GM12878 (cell line): ENCODE data around the gene GGACT. TPM values are rescaled to one million over a fixed set of nuclear protein-coding genes. Genes with fewer than 3 reads are reported as not detected.

Source experiments
- CHD1 ChIP-seq: IDR thresholded peaks from 2 replicates; pipeline ENCODE4 v1.6.1; 2012; ENCODE audit warnings: low read depth, low read length, improper control_type of control experiment
- CHD4 ChIP-seq: fragments of 200-600 bp; sonication (generic); IDR thresholded peaks from 2 replicates; pipeline ENCODE4 v1.6.1; 2016; ENCODE audit warnings: mild to moderate bottlenecking
- CREB1 ChIP-seq: IDR thresholded peaks from 2 replicates; pipeline ENCODE4 v1.6.1; 2012; ENCODE audit warnings: low read depth, mild to moderate bottlenecking, inconsistent platforms
- EP300 ChIP-seq, 2 experiments: fragments of 150-350 bp in 1 of 2; IDR thresholded peaks; 2 replicates each; pipeline ENCODE4 v1.6.1; 2011 to 2012; ENCODE audit warnings: low read depth in 2 of 2, low read length in 2 of 2, borderline replicate concordance in 1 of 2, improper control_type of control experiment in 1 of 2, inconsistent platforms in 1 of 2; ENCODE audit not compliant: control insufficient read depth in 1 of 2
- ETV6 ChIP-seq, 2 experiments: fragments of 450-650 bp in 1 of 2; IDR thresholded peaks in 1 of 2; conservative IDR thresholded peaks in 1 of 2; 2 replicates each; pipeline ENCODE4 v1.6.1; 2014; ENCODE audit warnings: antibody characterized with exemption in 1 of 2, borderline replicate concordance in 1 of 2, low read depth in 1 of 2, mild to moderate bottlenecking in 1 of 2, moderate library complexity in 1 of 2
- HDAC2 ChIP-seq: fragments of 200-600 bp; sonication (generic); IDR thresholded peaks from 2 replicates; pipeline ENCODE4 v1.6.1; 2017
- HDGF ChIP-seq: fragments of 450-650 bp; IDR thresholded peaks from 2 replicates; pipeline ENCODE4 v1.6.1; 2016; ENCODE audit warnings: antibody characterized with exemption
- MTA2 ChIP-seq: fragments of 450-650 bp; IDR thresholded peaks from 2 replicates; pipeline ENCODE4 v1.6.1; 2016; ENCODE audit warnings: low read depth, mild to moderate bottlenecking, moderate library complexity
- MXI1 ChIP-seq: fragments of 150-350 bp; IDR thresholded peaks from 2 replicates; pipeline ENCODE4 v1.6.1; 2011; ENCODE audit warnings: low read depth, mild to moderate bottlenecking, inconsistent platforms, low read length, improper control_type of control experiment
- POLR2AphosphoS5 ChIP-seq: IDR thresholded peaks from 2 replicates; pipeline ENCODE4 v1.6.1; 2011; ENCODE audit warnings: mild to moderate bottlenecking, low read length, inconsistent platforms
- RFX5 ChIP-seq: IDR thresholded peaks from 2 replicates; pipeline ENCODE4 v1.6.1; 2011; ENCODE audit warnings: low read depth, low read length, improper control_type of control experiment
- SIN3A ChIP-seq: IDR thresholded peaks from 2 replicates; pipeline ENCODE4 v1.6.1; 2012; ENCODE audit warnings: low read depth, low read length, improper control_type of control experiment
- SPI1 ChIP-seq: IDR thresholded peaks from 2 replicates; pipeline ENCODE4 v1.6.1; 2011; ENCODE audit warnings: low read depth, mild to moderate bottlenecking, low read length, moderate library complexity, borderline replicate concordance; ENCODE audit not compliant: insufficient read depth
- SUZ12 ChIP-seq: fragments of 200-600 bp; sonication (generic); IDR thresholded peaks from one replicate; pipeline ENCODE4 v1.6.1; 2018; ENCODE audit warnings: antibody characterized with exemption, mild to moderate bottlenecking; ENCODE audit not compliant: unreplicated experiment
- TBL1XR1 ChIP-seq: IDR thresholded peaks from 2 replicates; pipeline ENCODE4 v1.6.1; 2012; ENCODE audit warnings: low read depth, low read length, improper control_type of control experiment
- TCF3 ChIP-seq: IDR thresholded peaks from 2 replicates; pipeline ENCODE4 v1.6.1; 2012; ENCODE audit warnings: low read depth, mild to moderate bottlenecking, low read length, borderline replicate concordance; ENCODE audit not compliant: insufficient read depth
- WRNIP1 ChIP-seq: IDR thresholded peaks from 2 replicates; pipeline ENCODE4 v1.6.1; 2011; ENCODE audit warnings: low read depth, low read length, improper control_type of control experiment, borderline replicate concordance
- ZSCAN29 ChIP-seq: fragments of 450-650 bp; IDR thresholded peaks from 2 replicates; pipeline ENCODE4 v1.6.1; 2017; ENCODE audit warnings: mild to moderate bottlenecking, moderate library complexity
- polyA plus RNA-seq, 11 experiments: library from polyadenylated mRNA; depleted of rRNA in 4 of 11; unstranded in 6 of 11; stranded (reverse) in 5 of 11; fragments of >200 nt; fragmentation: Nextera tagmentation in 4 of 11; fragmentation: Illumina TruSeq in 1 of 11; extraction: Ambion mirVana in 4 of 11; extraction: Trizol in 1 of 11; gene quantifications; 1 replicate in 1 of 11; 2 replicates in 10 of 11; pipeline versions ENCODE4 v1.2.1 to v1.2.3, GENCODE V29; 2011 to 2016; ENCODE audit warnings: inconsistent platforms in 2 of 11, missing spikeins in 2 of 11, low read depth in 1 of 11
- total RNA-seq, 4 experiments: library from RNA; depleted of rRNA in 3 of 4; stranded (reverse); fragments of >200 nt in 3 of 4; fragmentation: Illumina TruSeq in 1 of 4; extraction: Trizol in 1 of 4; gene quantifications; 2 replicates each; pipeline versions ENCODE4 v1.2.1 to v1.2.3, GENCODE V29; 2013 to 2021
- TF ChIP-seq, protein P1 (sequence below): IDR thresholded peaks from 2 replicates; pipeline ENCODE4 v1.6.1; 2012; ENCODE audit warnings: low read length, inconsistent platforms
- TF ChIP-seq, protein P2 (sequence below): fragments of 450-650 bp; formaldehyde crosslinking; IDR thresholded peaks from 2 replicates; pipeline ENCODE4 v1.5.0; 2022; ENCODE audit warnings: mild to moderate bottlenecking, missing genetic modification characterization
- TF ChIP-seq, protein P3 (sequence below): fragments of 450-650 bp; IDR thresholded peaks from 2 replicates; pipeline ENCODE4 v1.6.1; 2017; ENCODE audit warnings: mild to moderate bottlenecking, moderate library complexity

The GGACT gene
- total and polyA plus RNA-seq, 10 of the 15 experiments (the other 5 are each of a cell fraction or from before 2014, with no cell fraction given): 0.61 to 8.8 (median 4.2) TPM

DNA sequence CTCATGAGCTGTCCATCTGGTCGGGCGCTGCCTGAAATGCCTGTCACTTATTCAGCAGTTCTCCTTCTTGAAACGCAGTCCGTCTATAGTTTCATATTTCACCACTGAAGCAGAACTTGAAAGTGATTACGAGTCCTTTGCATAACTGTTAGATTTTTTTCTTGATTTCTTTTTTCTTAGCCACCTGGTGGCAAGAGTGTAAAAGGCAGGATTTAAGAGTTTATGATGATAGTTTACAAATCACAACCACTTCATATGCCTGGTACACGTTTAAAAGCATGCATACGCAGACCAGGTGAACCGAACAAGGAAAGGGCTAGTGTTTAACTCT lies 45.8 kb downstream of the GGACT start (continued):
- TF ChIP-seq, protein P1, sequence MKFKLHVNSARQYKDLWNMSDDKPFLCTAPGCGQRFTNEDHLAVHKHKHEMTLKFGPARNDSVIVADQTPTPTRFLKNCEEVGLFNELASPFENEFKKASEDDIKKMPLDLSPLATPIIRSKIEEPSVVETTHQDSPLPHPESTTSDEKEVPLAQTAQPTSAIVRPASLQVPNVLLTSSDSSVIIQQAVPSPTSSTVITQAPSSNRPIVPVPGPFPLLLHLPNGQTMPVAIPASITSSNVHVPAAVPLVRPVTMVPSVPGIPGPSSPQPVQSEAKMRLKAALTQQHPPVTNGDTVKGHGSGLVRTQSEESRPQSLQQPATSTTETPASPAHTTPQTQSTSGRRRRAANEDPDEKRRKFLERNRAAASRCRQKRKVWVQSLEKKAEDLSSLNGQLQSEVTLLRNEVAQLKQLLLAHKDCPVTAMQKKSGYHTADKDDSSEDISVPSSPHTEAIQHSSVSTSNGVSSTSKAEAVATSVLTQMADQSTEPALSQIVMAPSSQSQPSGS: 0 out of 2 replicates have a peak, but pooled peaks have one; percentile 19
- TF ChIP-seq RFX5 (no peak), CHD1 (no peak), POLR2AphosphoS5 (no peak), CREB1 (no peak), WRNIP1 (no peak), CHD4 (no peak), SIN3A (no peak), SPI1 (peak; percentile 50; the same call in 1 of the 2 replicates), TBL1XR1 (no peak), MXI1 (no peak), HDGF (no peak), ZSCAN29 (no peak), ETV6 (conservative IDR thresholded peaks at IDR 0.05 in 1 of 2, IDR thresholded peaks at IDR 0.05 in 1 of 2; ENCODE audit: borderline replicate concordance in 1 of 2, low read depth in 1 of 2) (no peak), MTA2 (no peak), SUZ12 (no peak), TCF3 (no peak), EP300 (IDR thresholded peaks at IDR 0.05; ENCODE audit: borderline replicate concordance in 1 of 2, control insufficient read depth in 1 of 2, low read depth in 2 of 2, low read length in 2 of 2) (no peak), HDAC2 (no peak)
- TF ChIP-seq, protein P2, sequence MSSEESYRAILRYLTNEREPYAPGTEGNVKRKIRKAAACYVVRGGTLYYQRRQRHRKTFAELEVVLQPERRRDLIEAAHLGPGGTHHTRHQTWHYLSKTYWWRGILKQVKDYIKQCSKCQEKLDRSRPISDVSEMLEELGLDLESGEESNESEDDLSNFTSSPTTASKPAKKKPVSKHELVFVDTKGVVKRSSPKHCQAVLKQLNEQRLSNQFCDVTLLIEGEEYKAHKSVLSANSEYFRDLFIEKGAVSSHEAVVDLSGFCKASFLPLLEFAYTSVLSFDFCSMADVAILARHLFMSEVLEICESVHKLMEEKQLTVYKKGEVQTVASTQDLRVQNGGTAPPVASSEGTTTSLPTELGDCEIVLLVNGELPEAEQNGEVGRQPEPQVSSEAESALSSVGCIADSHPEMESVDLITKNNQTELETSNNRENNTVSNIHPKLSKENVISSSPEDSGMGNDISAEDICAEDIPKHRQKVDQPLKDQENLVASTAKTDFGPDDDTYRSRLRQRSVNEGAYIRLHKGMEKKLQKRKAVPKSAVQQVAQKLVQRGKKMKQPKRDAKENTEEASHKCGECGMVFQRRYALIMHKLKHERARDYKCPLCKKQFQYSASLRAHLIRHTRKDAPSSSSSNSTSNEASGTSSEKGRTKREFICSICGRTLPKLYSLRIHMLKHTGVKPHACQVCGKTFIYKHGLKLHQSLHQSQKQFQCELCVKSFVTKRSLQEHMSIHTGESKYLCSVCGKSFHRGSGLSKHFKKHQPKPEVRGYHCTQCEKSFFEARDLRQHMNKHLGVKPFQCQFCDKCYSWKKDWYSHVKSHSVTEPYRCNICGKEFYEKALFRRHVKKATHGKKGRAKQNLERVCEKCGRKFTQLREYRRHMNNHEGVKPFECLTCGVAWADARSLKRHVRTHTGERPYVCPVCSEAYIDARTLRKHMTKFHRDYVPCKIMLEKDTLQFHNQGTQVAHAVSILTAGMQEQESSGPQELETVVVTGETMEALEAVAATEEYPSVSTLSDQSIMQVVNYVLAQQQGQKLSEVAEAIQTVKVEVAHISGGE (CRISPR knock-in tag): no peak
- TF ChIP-seq, protein P3, sequence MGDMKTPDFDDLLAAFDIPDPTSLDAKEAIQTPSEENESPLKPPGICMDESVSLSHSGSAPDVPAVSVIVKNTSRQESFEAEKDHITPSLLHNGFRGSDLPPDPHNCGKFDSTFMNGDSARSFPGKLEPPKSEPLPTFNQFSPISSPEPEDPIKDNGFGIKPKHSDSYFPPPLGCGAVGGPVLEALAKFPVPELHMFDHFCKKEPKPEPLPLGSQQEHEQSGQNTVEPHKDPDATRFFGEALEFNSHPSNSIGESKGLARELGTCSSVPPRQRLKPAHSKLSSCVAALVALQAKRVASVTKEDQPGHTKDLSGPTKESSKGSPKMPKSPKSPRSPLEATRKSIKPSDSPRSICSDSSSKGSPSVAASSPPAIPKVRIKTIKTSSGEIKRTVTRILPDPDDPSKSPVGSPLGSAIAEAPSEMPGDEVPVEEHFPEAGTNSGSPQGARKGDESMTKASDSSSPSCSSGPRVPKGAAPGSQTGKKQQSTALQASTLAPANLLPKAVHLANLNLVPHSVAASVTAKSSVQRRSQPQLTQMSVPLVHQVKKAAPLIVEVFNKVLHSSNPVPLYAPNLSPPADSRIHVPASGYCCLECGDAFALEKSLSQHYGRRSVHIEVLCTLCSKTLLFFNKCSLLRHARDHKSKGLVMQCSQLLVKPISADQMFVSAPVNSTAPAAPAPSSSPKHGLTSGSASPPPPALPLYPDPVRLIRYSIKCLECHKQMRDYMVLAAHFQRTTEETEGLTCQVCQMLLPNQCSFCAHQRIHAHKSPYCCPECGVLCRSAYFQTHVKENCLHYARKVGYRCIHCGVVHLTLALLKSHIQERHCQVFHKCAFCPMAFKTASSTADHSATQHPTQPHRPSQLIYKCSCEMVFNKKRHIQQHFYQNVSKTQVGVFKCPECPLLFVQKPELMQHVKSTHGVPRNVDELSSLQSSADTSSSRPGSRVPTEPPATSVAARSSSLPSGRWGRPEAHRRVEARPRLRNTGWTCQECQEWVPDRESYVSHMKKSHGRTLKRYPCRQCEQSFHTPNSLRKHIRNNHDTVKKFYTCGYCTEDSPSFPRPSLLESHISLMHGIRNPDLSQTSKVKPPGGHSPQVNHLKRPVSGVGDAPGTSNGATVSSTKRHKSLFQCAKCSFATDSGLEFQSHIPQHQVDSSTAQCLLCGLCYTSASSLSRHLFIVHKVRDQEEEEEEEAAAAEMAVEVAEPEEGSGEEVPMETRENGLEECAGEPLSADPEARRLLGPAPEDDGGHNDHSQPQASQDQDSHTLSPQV: no peak
